Endothelial cell (in vitro differentiated cells): ENCODE measurements around the gene OR2A25. TPM values are rescaled to one million over a fixed set of nuclear protein-coding genes. Genes with fewer than 3 reads are reported as not detected.

Experiments used
- DNase-seq: peaks from one replicate; pipeline ENCODE4 v3.0.0; 2021; ENCODE audit warnings: low spot score
- H3K27ac Mint-ChIP-seq: one replicate; pipeline ENCODE4 v1.8.0; 2021; ENCODE audit warnings: mixed read lengths, inconsistent platforms; ENCODE audit not compliant: unreplicated experiment
- H3K27me3 Mint-ChIP-seq: one replicate; pipeline ENCODE4 v1.8.0; 2021; ENCODE audit warnings: mild to moderate bottlenecking, moderate library complexity, mixed read lengths, inconsistent platforms; ENCODE audit not compliant: unreplicated experiment
- H3K36me3 Mint-ChIP-seq: one replicate; pipeline ENCODE4 v1.8.0; 2021; ENCODE audit warnings: mild to moderate bottlenecking, low read depth, mixed read lengths, inconsistent platforms; ENCODE audit not compliant: unreplicated experiment
- H3K4me1 Mint-ChIP-seq: one replicate; pipeline ENCODE4 v1.8.0; 2021; ENCODE audit warnings: mild to moderate bottlenecking, mixed read lengths, inconsistent platforms; ENCODE audit not compliant: unreplicated experiment
- H3K4me3 Mint-ChIP-seq: one replicate; pipeline ENCODE4 v1.8.0; 2021; ENCODE audit warnings: mild to moderate bottlenecking, mixed read lengths, inconsistent platforms; ENCODE audit not compliant: unreplicated experiment
- H3K9me3 Mint-ChIP-seq: one replicate; pipeline ENCODE4 v1.8.0; 2021; ENCODE audit warnings: mixed read lengths, inconsistent platforms; ENCODE audit not compliant: unreplicated experiment
- CTCF ChIP-seq: fragments of 200-600 bp; sonication (generic); IDR thresholded peaks from one replicate; pipeline ENCODE4 v1.5.0; 2021; ENCODE audit warnings: antibody characterized with exemption; ENCODE audit not compliant: unreplicated experiment
- total RNA-seq: library from RNA; stranded (reverse); fragmentation: NEBNext Ultra II Directional; extraction: Animal tissue kit (Norgen Biotek cat#: 25700); gene quantifications from one replicate; pipeline ENCODE4 v1.2.1, GENCODE V29; 2021; ENCODE audit not compliant: unreplicated experiment

OR2A25 gene
- total RNA-seq, 1 donor from 2014 or later, result not detected

GRCh38 chr7:144026203-144026883, 43.3 kb upstream of the OR2A25 start:
- no peak for DNase-seq
- peaks cover 10% of the 10 kb centered on the region for H3K4me1 Mint-ChIP-seq
- no peak overlapping the region for H3K4me3 Mint-ChIP-seq

GRCh38 chr7:144027070-144027469, 42.5 kb upstream of the OR2A25 start:
- no peaks in the 10 kb centered on the region for H3K9me3 Mint-ChIP-seq
- H3K27me3 Mint-ChIP-seq, result no peaks in the 10 kb centered on the region
- H3K4me1 Mint-ChIP-seq, result peaks cover 5% of the 10 kb centered on the region
- H3K36me3 Mint-ChIP-seq, result no peaks in the 10 kb centered on the region
- H3K4me3 Mint-ChIP-seq, result no peak overlapping the region
- TF ChIP-seq CTCF, result no peak
- no peak overlapping the region for H3K27ac Mint-ChIP-seq
- DNase-seq, result no peak

More at GRCh38 chr7:144026203-144026883, 43.3 kb upstream of the OR2A25 start:
- Mint-ChIP-seq H3K27me3 (no peaks in the 10 kb centered on the region), H3K36me3 (no peaks in the 10 kb centered on the region), H3K9me3 (no peaks in the 10 kb centered on the region), H3K27ac (no peak overlapping the region)
- no peak for TF ChIP-seq CTCF

DNA sequence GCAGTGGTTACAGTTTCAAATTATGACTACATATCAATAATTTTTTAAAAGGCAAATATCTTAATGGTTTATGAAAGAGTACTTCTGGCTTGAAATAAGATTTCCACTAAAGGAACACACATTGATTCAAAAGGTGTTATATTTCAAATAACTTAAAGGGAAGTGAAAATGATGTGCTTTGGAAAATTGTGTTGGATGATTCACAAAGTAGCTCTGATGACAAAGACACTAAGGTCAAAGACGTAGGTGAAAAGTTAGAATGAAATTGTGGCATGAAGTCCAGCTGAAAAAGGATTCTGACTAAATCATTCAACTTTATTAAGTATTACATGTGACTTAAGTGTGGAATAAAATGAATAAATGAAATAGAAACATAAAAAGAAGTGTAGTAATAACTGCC, 41.6 kb upstream of the OR2A25 start:
- no peak for DNase-seq
- Mint-ChIP-seq H3K4me1 (peaks cover 2% of the 10 kb centered on the region), H3K9me3 (no peaks in the 10 kb centered on the region), H3K4me3 (no peak overlapping the region), H3K27me3 (no peaks in the 10 kb centered on the region), H3K36me3 (no peaks in the 10 kb centered on the region), H3K27ac (no peak overlapping the region)
- no peak for TF ChIP-seq CTCF

- no peak for TF ChIP-seq CTCF
These were observed 41.1 kb upstream of the OR2A25 start for GRCh38 chr7:144028547-144028946.

DNA sequence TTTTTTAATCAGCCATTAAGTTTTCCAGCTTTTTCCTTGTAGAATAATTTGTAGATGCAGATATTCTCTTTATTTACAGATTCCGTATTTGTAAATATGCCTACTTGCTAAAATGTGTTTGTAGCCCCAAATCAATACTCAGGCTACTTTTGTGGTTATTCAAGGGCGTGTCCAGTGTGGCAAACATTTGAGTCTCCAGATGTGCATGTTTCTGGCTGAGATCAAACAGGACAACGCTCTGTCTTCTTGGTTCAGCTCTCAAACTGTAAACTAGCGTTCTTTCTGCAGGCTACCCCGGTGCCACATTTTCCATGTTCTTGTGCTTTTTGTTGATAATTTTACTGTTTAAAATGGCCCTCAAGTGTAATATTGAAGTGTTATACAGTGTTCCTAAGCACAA, 37.1 kb upstream of the OR2A25 start:
- Mint-ChIP-seq H3K9me3 (no peaks in the 10 kb centered on the region), H3K27me3 (no peaks in the 10 kb centered on the region), H3K36me3 (no peaks in the 10 kb centered on the region), H3K4me3 (no peak overlapping the region), H3K27ac (no peak overlapping the region), H3K4me1 (peaks cover 9% of the 10 kb centered on the region)
- DNase-seq, result no peak
- no peak for TF ChIP-seq CTCF

More at GRCh38 chr7:144028547-144028946, 41.1 kb upstream of the OR2A25 start:
- H3K27ac Mint-ChIP-seq, result no peak overlapping the region
- H3K4me3 Mint-ChIP-seq, result no peak overlapping the region
- H3K27me3 Mint-ChIP-seq, result no peaks in the 10 kb centered on the region
- no peaks in the 10 kb centered on the region for H3K36me3 Mint-ChIP-seq
- H3K4me1 Mint-ChIP-seq, result peaks cover 4% of the 10 kb centered on the region
- H3K9me3 Mint-ChIP-seq, result no peaks in the 10 kb centered on the region
- DNase-seq, result no peak
